Measurements from ENCODE around the gene FLT3. TPM values are rescaled to one million over a fixed set of nuclear protein-coding genes. Genes with fewer than 3 reads are reported as not detected.

FLT3 gene
- total and polyA plus RNA-seq, 2 of the 13 experiments (the other 11 are each of a cell fraction or from before 2014, with no cell fraction given), result not detected

- peak; percentile 51; the same call in 1 of the 2 replicates for TF ChIP-seq DPF2 (CRISPR knock-in tag; IDR thresholded peaks at IDR 0.05; ENCODE audit: borderline replicate concordance, low read depth)
- TF ChIP-seq TP53 (CRISPR knock-in tag; conservative IDR thresholded peaks at IDR 0.05), result no peak
- peak; percentile 23; the same call in 1 of the 2 replicates for TF ChIP-seq ZNF292 (CRISPR knock-in tag; IDR thresholded peaks at IDR 0.05; ENCODE audit: borderline replicate concordance, low read depth)
- no peak for TF ChIP-seq ZMYM3 (CRISPR knock-in tag; IDR thresholded peaks at IDR 0.05)
- peak; percentile 56; the same call in 1 of the 2 replicates for TF ChIP-seq HDAC2 (CRISPR knock-in tag; IDR thresholded peaks at IDR 0.05)
- TF ChIP-seq HDAC1 (CRISPR knock-in tag; IDR thresholded peaks at IDR 0.05), result 0 out of 2 replicates have a peak, but pooled peaks have one; percentile 41
- no peak for TF ChIP-seq ZNF83 (CRISPR knock-in tag; IDR thresholded peaks at IDR 0.05; ENCODE audit: borderline replicate concordance)
- TF ChIP-seq GATAD2A (CRISPR knock-in tag; IDR thresholded peaks at IDR 0.05), result peak; percentile 83
- peak; percentile 66 for TF ChIP-seq ARID5B (CRISPR knock-in tag; IDR thresholded peaks at IDR 0.05)
- peak; percentile 42; the same call in 1 of the 2 replicates for TF ChIP-seq CEBPG (CRISPR knock-in tag; IDR thresholded peaks at IDR 0.05)
- no peak for TF ChIP-seq KLF16 (CRISPR knock-in tag; IDR thresholded peaks at IDR 0.05)
- 0 out of 2 replicates have a peak, but pooled peaks have one; percentile 31 for TF ChIP-seq HOXA3 (CRISPR knock-in tag; IDR thresholded peaks at IDR 0.05)
- TF ChIP-seq YEATS4 (CRISPR knock-in tag; IDR thresholded peaks at IDR 0.05; ENCODE audit: borderline replicate concordance), result 0 out of 2 replicates have a peak, but pooled peaks have one; percentile 32
- TF ChIP-seq NR2F1 (CRISPR knock-in tag; IDR thresholded peaks at IDR 0.05), result 0 out of 4 replicates have a peak, but pooled peaks of 1 of the 2 experiments have one; percentile 20
- TF ChIP-seq SOX5 (CRISPR knock-in tag; IDR thresholded peaks at IDR 0.05; ENCODE audit: borderline replicate concordance), result peak; percentile 54; the same call in 1 of the 2 replicates
- no peak for TF ChIP-seq SRSF9 (IDR thresholded peaks at IDR 0.05; ENCODE audit: borderline replicate concordance, insufficient read depth, low read depth, low read length, poor library complexity, severe bottlenecking)
- TF ChIP-seq RARA (CRISPR knock-in tag; IDR thresholded peaks at IDR 0.05), result peak; percentile 53; the same call in 1 of the 2 replicates
- peak; percentile 72 for TF ChIP-seq KAT2B (IDR thresholded peaks at IDR 0.05; ENCODE audit: borderline replicate concordance, low read depth, low read length)
- peak; percentile 97 for TF ChIP-seq ONECUT2 (CRISPR knock-in tag; IDR thresholded peaks at IDR 0.05)
- TF ChIP-seq ZNF768 (CRISPR knock-in tag; IDR thresholded peaks at IDR 0.05), result no peak
- TF ChIP-seq, protein P1, sequence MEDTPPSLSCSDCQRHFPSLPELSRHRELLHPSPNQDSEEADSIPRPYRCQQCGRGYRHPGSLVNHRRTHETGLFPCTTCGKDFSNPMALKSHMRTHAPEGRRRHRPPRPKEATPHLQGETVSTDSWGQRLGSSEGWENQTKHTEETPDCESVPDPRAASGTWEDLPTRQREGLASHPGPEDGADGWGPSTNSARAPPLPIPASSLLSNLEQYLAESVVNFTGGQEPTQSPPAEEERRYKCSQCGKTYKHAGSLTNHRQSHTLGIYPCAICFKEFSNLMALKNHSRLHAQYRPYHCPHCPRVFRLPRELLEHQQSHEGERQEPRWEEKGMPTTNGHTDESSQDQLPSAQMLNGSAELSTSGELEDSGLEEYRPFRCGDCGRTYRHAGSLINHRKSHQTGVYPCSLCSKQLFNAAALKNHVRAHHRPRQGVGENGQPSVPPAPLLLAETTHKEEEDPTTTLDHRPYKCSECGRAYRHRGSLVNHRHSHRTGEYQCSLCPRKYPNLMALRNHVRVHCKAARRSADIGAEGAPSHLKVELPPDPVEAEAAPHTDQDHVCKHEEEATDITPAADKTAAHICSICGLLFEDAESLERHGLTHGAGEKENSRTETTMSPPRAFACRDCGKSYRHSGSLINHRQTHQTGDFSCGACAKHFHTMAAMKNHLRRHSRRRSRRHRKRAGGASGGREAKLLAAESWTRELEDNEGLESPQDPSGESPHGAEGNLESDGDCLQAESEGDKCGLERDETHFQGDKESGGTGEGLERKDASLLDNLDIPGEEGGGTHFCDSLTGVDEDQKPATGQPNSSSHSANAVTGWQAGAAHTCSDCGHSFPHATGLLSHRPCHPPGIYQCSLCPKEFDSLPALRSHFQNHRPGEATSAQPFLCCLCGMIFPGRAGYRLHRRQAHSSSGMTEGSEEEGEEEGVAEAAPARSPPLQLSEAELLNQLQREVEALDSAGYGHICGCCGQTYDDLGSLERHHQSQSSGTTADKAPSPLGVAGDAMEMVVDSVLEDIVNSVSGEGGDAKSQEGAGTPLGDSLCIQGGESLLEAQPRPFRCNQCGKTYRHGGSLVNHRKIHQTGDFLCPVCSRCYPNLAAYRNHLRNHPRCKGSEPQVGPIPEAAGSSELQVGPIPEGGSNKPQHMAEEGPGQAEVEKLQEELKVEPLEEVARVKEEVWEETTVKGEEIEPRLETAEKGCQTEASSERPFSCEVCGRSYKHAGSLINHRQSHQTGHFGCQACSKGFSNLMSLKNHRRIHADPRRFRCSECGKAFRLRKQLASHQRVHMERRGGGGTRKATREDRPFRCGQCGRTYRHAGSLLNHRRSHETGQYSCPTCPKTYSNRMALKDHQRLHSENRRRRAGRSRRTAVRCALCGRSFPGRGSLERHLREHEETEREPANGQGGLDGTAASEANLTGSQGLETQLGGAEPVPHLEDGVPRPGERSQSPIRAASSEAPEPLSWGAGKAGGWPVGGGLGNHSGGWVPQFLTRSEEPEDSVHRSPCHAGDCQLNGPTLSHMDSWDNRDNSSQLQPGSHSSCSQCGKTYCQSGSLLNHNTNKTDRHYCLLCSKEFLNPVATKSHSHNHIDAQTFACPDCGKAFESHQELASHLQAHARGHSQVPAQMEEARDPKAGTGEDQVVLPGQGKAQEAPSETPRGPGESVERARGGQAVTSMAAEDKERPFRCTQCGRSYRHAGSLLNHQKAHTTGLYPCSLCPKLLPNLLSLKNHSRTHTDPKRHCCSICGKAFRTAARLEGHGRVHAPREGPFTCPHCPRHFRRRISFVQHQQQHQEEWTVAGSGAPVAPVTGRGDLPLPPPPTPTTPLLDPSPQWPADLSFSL (CRISPR knock-in tag; IDR thresholded peaks at IDR 0.05), result peak; percentile 76
Measured at GRCh38 chr13:28145049-28145448, 44.7 kb upstream of the FLT3 start (continued).
